ENCODE results near the gene NPW. TPM values are rescaled to one million over a fixed set of nuclear protein-coding genes. Genes with fewer than 3 reads are reported as not detected.

The NPW gene
- polyA plus RNA-seq, 4 donors: 0.48 to 9.0 (median 0.81) TPM; not detected in 1

DNA sequence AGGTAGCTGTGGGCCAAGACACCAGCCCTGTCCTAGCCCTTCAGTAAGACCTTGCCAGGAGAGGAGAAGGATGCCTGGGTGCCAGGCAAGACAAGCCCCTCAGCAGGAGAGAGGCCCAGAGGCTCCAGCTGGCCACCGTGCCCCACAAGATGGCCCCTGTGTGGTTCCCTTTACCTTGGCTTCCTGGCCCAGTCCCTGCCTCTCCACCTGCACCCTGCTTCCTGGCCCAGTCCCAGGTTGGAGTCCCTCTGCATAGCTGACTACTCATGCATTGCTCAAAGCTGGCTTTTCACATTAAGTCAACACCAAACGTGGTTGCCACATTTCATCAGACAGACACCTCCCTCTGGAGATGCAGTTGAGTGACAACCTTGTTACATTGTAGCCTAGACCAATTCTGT, 25.9 kb upstream of the NPW start:
- 49 to 59% (median 51%) methylated on average over 2 of the region's 2 CpGs for WGBS, 3 donors
- peaks cover 0 to 7% of the 10 kb centered on the region in 2 donors for H3K9me3 ChIP-seq (ENCODE audit: control insufficient read depth in 2 of 2, insufficient read depth in 1 of 2, low read depth in 1 of 2, low read length in 1 of 2)
- peaks cover 0 to 21% (median 0%) of the 10 kb centered on the region in 3 donors for H3K4me1 ChIP-seq (ENCODE audit: control insufficient read depth in 3 of 3, insufficient read depth in 2 of 3, low read depth in 1 of 3, low read length in 2 of 3)
- H3K27ac ChIP-seq (ENCODE audit: low read depth in 1 of 3, low read length in 2 of 3): no peak overlapping the region
- no peak overlapping the region for H3K4me3 ChIP-seq (ENCODE audit: low read depth in 1 of 3, low read length in 3 of 3)
- peaks cover under 1 to 25% (median 14%) of the 10 kb centered on the region in 3 donors for H3K27me3 ChIP-seq (ENCODE audit: control insufficient read depth in 3 of 3, insufficient read depth in 3 of 3, low read length in 3 of 3)
- H3K36me3 ChIP-seq (ENCODE audit: control insufficient read depth in 3 of 3, insufficient read depth in 2 of 3, low read depth in 1 of 3, low read length in 3 of 3): peaks cover 3 to 30% (median 3%) of the 10 kb centered on the region in 3 donors
- DNase-seq (peak in 1 of 2 donors; percentile 17), FAIRE-seq (no peak)

DNA sequence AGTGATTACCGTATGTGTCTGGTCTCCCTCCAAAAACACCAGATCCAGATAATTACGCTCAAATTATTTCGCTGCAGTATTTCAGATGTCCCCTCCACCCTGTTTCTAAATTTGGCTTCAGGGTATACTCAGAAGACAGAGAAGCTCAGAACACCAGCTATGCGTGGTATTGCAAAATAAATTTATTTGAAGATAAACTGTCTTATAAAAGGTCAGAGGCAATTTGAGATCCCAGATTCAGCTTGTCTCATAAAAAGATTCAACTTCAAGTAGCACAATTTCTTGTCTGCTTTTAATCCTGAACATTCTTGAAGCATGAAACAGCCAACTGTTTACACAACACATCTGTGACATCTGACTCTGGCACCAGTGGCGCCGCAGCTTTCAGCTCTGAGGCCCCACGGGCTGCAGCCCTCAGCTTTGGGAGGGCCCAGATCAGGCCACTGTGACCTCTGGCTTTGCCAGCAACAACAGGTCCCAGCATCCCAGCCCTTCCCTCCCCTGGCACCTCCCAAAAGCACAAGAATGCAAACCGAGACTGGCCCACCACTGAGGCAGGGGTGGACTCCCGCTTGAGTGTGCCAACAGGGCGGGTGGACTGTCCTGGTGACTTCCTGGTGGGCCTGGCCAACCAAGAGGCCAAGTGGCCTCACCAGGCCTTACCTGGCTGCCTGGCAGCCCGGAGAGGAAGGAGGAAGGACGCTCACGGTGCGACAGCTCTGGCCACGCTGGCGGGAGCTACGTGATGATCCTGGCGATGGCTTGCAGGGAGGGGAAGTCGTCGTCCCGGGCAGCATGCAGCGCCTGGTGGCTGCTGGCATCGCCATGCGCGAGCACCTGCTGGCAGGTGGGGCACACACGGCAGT, 21.9 kb upstream of the NPW start:
- no peaks in the 10 kb centered on the region for H3K27me3 ChIP-seq (ENCODE audit: control insufficient read depth in 3 of 3, insufficient read depth in 3 of 3, low read length in 3 of 3)
- WGBS, 3 donors: 79 to 89% (median 80%) methylated on average over 24 to 26 of the region's 26 CpGs
- no peak overlapping the region for H3K4me3 ChIP-seq (ENCODE audit: low read depth in 1 of 3, low read length in 3 of 3)
- H3K27ac ChIP-seq (ENCODE audit: low read depth in 1 of 3, low read length in 2 of 3): peak overlapping the region in 1 of 3 donors; percentile 37
- no peaks in the 10 kb centered on the region for H3K4me1 ChIP-seq (ENCODE audit: control insufficient read depth in 3 of 3, insufficient read depth in 2 of 3, low read depth in 1 of 3, low read length in 2 of 3)
- H3K9me3 ChIP-seq (ENCODE audit: control insufficient read depth in 2 of 2, insufficient read depth in 1 of 2, low read depth in 1 of 2, low read length in 1 of 2): peaks cover 0 to 3% of the 10 kb centered on the region in 2 donors
- peaks cover 13 to 70% (median 28%) of the 10 kb centered on the region in 3 donors for H3K36me3 ChIP-seq (ENCODE audit: control insufficient read depth in 3 of 3, insufficient read depth in 2 of 3, low read depth in 1 of 3, low read length in 3 of 3)
- FAIRE-seq (no peak), DNase-seq (no peak)

DNA sequence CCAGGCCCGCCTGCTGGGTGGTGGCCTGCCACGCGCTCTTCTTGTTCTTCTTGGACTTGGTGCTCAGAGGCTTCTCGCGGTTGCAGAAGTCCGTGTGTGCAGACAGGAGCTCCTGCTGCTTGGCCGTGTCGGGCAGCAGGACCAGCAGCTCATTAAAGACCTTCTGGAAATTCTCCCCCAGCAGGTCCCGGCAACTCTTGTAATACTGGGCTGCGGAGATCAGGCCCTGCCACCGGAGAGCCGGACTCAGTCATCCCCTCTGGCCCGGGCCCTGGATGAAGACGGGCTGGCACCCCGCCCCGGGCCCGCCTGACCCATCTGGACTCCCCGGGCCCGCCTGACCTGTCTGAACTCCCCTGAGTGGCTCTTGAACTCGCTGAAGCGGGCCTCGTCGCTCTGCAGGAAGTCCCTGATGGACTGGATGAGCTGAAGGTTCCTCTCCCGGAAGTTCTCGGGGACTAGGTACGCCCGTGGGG, 21.2 kb upstream of the NPW start:
- no peaks in the 10 kb centered on the region for H3K9me3 ChIP-seq (ENCODE audit: control insufficient read depth in 2 of 2, insufficient read depth in 1 of 2, low read depth in 1 of 2, low read length in 1 of 2)
- no peak overlapping the region for H3K4me3 ChIP-seq (ENCODE audit: low read depth in 1 of 3, low read length in 3 of 3)
- peak overlapping the region in 1 of 3 donors; percentile 37 for H3K27ac ChIP-seq (ENCODE audit: low read depth in 1 of 3, low read length in 2 of 3)
- WGBS, 3 donors: 91 to 95% (median 94%) methylated on average over 26 to 27 of the region's 27 CpGs
- DNase-seq (no peak), FAIRE-seq (no peak)
- H3K27me3 ChIP-seq (ENCODE audit: control insufficient read depth in 3 of 3, insufficient read depth in 3 of 3, low read length in 3 of 3): no peaks in the 10 kb centered on the region
- H3K4me1 ChIP-seq (ENCODE audit: control insufficient read depth in 3 of 3, insufficient read depth in 2 of 3, low read depth in 1 of 3, low read length in 2 of 3): no peaks in the 10 kb centered on the region
- peaks cover 13 to 76% (median 28%) of the 10 kb centered on the region in 3 donors for H3K36me3 ChIP-seq (ENCODE audit: control insufficient read depth in 3 of 3, insufficient read depth in 2 of 3, low read depth in 1 of 3, low read length in 3 of 3)

DNA sequence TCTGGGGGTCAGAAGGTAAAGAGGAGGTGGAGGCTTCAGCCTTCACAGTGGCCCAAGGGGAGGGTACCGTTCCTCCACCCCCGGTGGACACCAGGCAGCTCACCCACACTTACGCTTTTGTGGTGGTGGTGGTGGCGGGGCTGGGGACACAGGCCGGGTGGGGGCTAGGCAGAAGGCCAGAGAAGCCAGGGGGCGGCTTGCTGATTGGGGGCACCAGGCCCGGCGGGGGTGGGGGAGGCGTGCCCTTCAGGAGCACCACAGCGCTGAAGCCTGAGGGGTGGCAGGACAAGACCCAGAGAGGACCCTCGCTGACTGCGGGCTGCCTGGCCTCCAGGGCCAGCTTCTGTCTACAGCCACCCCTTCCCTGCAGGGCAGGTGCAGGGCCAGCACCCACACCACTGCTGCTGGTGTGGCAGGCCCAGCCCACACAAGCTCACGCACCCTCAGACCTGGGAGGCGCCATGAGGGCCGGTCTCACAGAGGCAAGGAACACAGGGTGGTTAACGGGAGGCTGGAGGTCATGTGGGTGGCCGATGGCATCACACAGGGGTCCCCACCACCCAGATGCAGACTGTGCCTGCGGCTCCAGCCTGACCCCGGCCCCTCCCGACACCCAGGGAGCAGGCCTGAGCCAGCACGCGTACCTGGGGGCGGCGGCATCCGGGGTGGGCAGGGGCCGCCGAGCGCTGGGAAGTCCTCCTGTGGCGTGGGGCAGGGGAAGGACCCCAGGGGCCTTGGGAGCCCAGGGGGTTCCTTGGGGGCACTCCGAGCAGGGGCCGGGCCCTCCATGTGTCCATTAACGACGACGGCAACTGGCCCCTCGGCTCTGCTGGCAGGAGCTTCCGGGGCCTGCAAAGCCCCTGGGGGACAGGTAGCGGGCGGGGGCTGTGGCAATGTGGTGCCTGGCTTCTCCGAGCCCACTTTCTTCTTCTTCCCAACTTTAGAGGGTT, 20.5 kb upstream of the NPW start:
- no peak overlapping the region for H3K27ac ChIP-seq (ENCODE audit: low read depth in 1 of 3, low read length in 2 of 3)
- no peak for FAIRE-seq
- H3K4me3 ChIP-seq (ENCODE audit: low read depth in 1 of 3, low read length in 3 of 3): no peak overlapping the region
- DNase-seq: no peak
- peaks cover 0 to 6% (median 1%) of the 10 kb centered on the region in 3 donors for H3K4me1 ChIP-seq (ENCODE audit: control insufficient read depth in 3 of 3, insufficient read depth in 2 of 3, low read depth in 1 of 3, low read length in 2 of 3)
- WGBS, 3 donors: 94 to 95% (median 95%) methylated on average over 32 to 39 of the region's 39 CpGs
- H3K9me3 ChIP-seq (ENCODE audit: control insufficient read depth in 2 of 2, insufficient read depth in 1 of 2, low read depth in 1 of 2, low read length in 1 of 2): no peaks in the 10 kb centered on the region
- peaks cover 13 to 78% (median 28%) of the 10 kb centered on the region in 3 donors for H3K36me3 ChIP-seq (ENCODE audit: control insufficient read depth in 3 of 3, insufficient read depth in 2 of 3, low read depth in 1 of 3, low read length in 3 of 3)
- no peaks in the 10 kb centered on the region for H3K27me3 ChIP-seq (ENCODE audit: control insufficient read depth in 3 of 3, insufficient read depth in 3 of 3, low read length in 3 of 3)

DNA sequence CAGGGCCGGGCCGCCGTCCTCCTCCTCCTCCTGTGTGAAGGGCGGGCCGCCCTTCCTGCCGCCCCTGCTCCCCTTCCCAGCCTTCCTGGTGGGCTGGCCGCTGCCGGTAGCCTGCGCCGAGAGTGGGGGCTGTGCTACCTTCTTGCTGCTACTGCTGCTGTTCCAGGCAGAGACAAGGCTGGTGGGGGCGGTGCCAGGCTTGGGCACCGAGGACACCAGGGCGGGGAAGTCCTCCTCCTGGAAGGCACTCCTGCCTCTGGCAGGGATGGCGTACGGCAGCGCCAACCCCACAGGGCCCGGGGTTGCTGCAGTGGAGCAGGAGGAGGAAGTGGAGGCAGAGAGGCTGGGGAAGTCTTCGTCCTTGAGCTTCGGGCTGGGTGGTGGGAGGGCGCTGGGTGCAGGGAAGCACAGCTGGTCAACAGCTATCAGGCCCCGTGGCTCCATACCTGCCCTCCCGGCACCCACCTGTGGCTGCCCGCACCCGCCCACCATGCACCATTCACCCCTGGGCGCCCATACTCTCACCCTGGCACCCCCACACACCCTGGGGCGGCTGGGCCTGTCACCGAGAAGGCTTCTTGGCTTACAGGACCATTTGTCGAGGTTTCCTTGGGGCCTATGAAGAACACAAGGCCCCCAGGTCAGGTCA, 19.6 kb upstream of the NPW start:
- 85 to 91% (median 89%) methylated on average over 25 to 28 of the region's 28 CpGs for WGBS, 3 donors
- no peak for FAIRE-seq
- peaks cover 13 to 85% (median 28%) of the 10 kb centered on the region in 3 donors for H3K36me3 ChIP-seq (ENCODE audit: control insufficient read depth in 3 of 3, insufficient read depth in 2 of 3, low read depth in 1 of 3, low read length in 3 of 3)
- no peak for DNase-seq
- H3K27ac ChIP-seq (ENCODE audit: low read depth in 1 of 3, low read length in 2 of 3): no peak overlapping the region
- no peaks in the 10 kb centered on the region for H3K27me3 ChIP-seq (ENCODE audit: control insufficient read depth in 3 of 3, insufficient read depth in 3 of 3, low read length in 3 of 3)
- H3K4me1 ChIP-seq (ENCODE audit: control insufficient read depth in 3 of 3, insufficient read depth in 2 of 3, low read depth in 1 of 3, low read length in 2 of 3): peaks cover 0 to 10% (median 4%) of the 10 kb centered on the region in 3 donors
- H3K9me3 ChIP-seq (ENCODE audit: control insufficient read depth in 2 of 2, insufficient read depth in 1 of 2, low read depth in 1 of 2, low read length in 1 of 2): no peaks in the 10 kb centered on the region
- no peak overlapping the region for H3K4me3 ChIP-seq (ENCODE audit: low read depth in 1 of 3, low read length in 3 of 3)

DNA sequence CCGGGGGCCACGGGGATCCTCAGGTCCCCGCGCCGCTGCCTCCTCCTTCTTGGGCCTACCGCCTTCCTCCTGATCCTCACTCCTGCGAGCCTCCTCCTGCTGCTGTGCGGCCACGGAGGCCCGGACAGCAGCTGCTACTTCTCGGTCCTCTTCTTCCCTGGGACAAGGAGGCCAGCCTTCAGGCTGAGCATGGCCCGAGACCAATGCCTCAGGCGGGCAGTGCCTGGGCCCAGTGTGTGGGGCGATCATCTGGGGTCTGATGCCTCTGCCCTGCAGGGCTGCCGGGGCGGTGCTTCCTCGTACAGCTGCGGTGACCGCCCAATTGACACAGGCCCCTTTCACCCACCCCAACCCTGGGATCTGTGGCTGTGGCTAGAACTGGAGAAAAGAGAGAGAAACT, 18.6 kb upstream of the NPW start:
- DNase-seq (no peak), FAIRE-seq (no peak)
- H3K27ac ChIP-seq (ENCODE audit: low read depth in 1 of 3, low read length in 2 of 3): no peak overlapping the region
- whole genome bisulfite sequencing, 3 donors: 95 to 97% (median 96%) methylated on average over 19 of the region's 19 CpGs
- H3K27me3 ChIP-seq (ENCODE audit: control insufficient read depth in 3 of 3, insufficient read depth in 3 of 3, low read length in 3 of 3): no peaks in the 10 kb centered on the region
- peaks cover 10 to 89% (median 28%) of the 10 kb centered on the region in 3 donors for H3K36me3 ChIP-seq (ENCODE audit: control insufficient read depth in 3 of 3, insufficient read depth in 2 of 3, low read depth in 1 of 3, low read length in 3 of 3)
- H3K4me1 ChIP-seq (ENCODE audit: control insufficient read depth in 3 of 3, insufficient read depth in 2 of 3, low read depth in 1 of 3, low read length in 2 of 3): peaks cover 0 to 10% (median 4%) of the 10 kb centered on the region in 3 donors
- H3K4me3 ChIP-seq (ENCODE audit: low read depth in 1 of 3, low read length in 3 of 3): no peak overlapping the region
- no peaks in the 10 kb centered on the region for H3K9me3 ChIP-seq (ENCODE audit: control insufficient read depth in 2 of 2, insufficient read depth in 1 of 2, low read depth in 1 of 2, low read length in 1 of 2)

DNA sequence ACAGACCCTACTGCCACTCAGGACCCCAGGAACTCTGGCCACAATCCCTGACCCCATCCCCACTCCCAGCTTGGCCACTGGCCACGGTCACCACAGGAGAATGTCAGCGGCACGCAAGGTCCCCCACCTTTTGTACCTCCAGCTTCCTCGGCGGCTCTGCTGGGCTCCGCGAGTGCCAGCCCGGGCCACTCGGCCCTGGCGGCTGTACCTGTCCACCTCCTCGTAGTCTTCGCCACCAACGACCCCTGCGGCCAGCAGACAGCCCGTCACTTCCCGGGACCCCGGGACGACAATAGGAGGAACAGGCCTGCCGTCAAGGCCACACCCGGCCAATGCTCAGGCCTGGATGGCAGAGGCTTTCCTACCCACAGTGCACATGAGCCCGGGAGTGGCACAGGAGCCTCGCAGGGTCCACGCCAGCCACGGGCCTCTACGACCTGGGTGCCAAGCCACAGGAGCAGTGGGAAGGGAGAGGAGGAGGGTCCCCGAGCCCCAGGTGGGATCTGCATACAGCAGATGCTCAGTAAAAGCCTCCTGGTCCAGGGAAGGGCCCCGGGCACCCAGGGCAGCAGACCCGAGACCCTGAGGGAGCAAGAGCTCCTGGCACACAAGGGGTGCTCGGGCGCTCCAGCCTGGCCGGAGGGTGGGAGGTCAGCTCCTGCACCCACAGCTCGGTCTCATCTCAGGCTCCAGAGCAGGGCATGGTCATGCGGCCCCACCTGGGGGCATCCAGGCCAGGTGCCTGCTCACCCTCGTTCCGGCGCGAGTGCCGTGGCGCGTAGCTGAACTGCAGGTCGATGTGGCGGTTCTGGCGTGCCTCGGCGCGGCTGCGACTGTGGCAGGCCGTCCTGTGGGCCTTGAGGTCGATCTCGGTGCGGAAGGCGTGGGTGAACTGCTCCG, 17.9 kb upstream of the NPW start:
- H3K27me3 ChIP-seq (ENCODE audit: control insufficient read depth in 3 of 3, insufficient read depth in 3 of 3, low read length in 3 of 3): no peaks in the 10 kb centered on the region
- DNase-seq: no peak
- 96 to 97% (median 96%) methylated on average over 51 to 53 of the region's 53 CpGs for WGBS, 3 donors
- H3K4me3 ChIP-seq (ENCODE audit: low read depth in 1 of 3, low read length in 3 of 3): no peak overlapping the region
- no peaks in the 10 kb centered on the region for H3K9me3 ChIP-seq (ENCODE audit: control insufficient read depth in 2 of 2, insufficient read depth in 1 of 2, low read depth in 1 of 2, low read length in 1 of 2)
- peaks cover 0 to 11% (median 4%) of the 10 kb centered on the region in 3 donors for H3K4me1 ChIP-seq (ENCODE audit: control insufficient read depth in 3 of 3, insufficient read depth in 2 of 3, low read depth in 1 of 3, low read length in 2 of 3)
- H3K27ac ChIP-seq (ENCODE audit: low read depth in 1 of 3, low read length in 2 of 3): no peak overlapping the region
- FAIRE-seq: no peak
- H3K36me3 ChIP-seq (ENCODE audit: control insufficient read depth in 3 of 3, insufficient read depth in 2 of 3, low read depth in 1 of 3, low read length in 3 of 3): peaks cover 10 to 91% (median 28%) of the 10 kb centered on the region in 3 donors
